Measurements from ENCODE around the gene ATP2B2.

Gene ATP2B2

GRCh38 chr3:10354361-10355015 lies 150.9 kb downstream of the ATP2B2 start:
- TF ChIP-seq CTCF (IDR thresholded peaks at IDR 0.05; ENCODE audit: low read depth, low read length): no peak
- no peak overlapping the region for H3K4me3 ChIP-seq (ENCODE audit: low read depth, low read length)

DNA sequence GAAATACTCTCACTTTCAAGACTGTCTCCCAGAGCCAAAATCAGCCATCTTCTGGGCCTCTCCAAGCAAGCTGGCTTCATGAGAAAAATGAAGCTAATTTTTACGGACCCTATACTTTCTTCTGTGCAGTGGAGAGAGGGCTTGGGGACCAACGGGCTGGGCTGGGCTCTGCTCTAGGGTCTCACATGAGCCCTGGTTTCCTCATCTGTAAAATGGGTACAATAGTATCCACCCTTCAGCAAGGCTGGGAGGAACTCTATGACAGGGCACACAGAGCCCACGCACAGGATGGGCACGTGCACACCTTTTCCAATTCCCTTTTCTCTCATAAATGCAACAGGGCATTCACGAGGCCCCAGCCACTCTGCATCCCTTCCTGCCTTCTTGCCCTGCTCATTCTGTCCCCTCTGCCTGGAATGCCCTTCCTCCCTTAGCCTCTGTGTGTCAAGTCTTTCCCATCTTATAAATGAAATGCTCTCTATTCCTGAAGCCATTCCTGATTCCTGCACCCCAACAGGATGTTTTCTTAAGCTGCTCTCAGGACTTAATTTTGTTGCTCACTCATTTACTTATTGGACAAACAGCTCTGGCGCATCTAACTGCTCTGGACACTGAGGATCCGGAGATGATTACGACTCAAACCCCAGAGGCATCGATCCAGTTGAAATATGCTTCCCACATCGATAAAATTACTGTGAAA lies 151.6 kb downstream of the ATP2B2 start:
- H3K4me3 ChIP-seq (ENCODE audit: low read depth, low read length): no peak overlapping the region
- no peak for TF ChIP-seq CTCF (IDR thresholded peaks at IDR 0.05; ENCODE audit: low read depth, low read length)

- TF ChIP-seq CTCF (IDR thresholded peaks at IDR 0.05; ENCODE audit: low read depth, low read length): no peak
Measured at GRCh38 chr3:10353160-10353559, 152.2 kb downstream of the ATP2B2 start.

DNA sequence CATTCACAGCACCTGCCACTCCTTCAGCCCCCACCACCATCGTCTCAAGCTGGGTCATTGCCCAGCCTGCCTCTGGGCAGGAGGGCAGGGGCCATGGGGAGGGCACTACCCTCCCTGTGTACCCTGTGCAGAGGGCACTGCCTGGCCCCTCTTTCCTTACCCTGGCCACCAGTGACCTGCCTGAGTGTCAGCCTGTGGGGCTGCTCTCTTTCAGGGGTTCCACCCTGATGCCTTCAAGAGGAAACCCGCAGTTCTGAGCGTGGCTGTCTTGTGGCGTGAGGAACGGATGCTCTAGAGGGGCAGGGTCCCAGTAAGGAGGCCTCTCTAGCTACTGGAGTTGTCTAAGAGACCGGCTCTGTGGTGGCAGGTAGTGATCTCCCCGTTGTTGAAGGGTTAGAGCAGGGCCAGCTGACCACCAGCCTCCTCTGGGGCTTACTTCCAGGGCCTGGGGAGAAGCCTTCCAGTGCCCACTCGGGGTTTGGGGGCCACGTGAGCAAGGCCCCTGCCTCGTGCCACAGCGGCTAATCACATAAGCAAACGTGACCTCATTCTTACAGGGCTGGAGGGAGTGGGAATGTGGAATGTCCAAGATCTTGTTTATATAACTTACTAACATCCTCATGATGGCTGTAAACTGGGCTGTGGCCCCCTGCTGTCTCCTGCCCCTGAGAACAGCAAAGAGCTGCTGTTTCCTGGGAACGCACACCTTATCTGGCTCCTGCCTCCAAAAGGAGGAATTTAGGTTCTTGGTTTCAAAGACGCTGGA lies 153.1 kb downstream of the ATP2B2 start:
- 0 out of 2 replicates have a peak, but pooled peaks have one; percentile 3 for TF ChIP-seq CTCF (IDR thresholded peaks at IDR 0.05; ENCODE audit: low read depth, low read length)
- no peak overlapping the region for H3K4me3 ChIP-seq (ENCODE audit: low read depth, low read length)

More at GRCh38 chr3:10353160-10353559, 152.2 kb downstream of the ATP2B2 start:
- H3K4me3 ChIP-seq (ENCODE audit: low read depth, low read length): no peak overlapping the region

GRCh38 chr3:10351013-10351735 lies 154.2 kb downstream of the ATP2B2 start:
- no peak for TF ChIP-seq CTCF (IDR thresholded peaks at IDR 0.05; ENCODE audit: low read depth, low read length)
- H3K4me3 ChIP-seq (ENCODE audit: low read depth, low read length): no peak overlapping the region

DNA sequence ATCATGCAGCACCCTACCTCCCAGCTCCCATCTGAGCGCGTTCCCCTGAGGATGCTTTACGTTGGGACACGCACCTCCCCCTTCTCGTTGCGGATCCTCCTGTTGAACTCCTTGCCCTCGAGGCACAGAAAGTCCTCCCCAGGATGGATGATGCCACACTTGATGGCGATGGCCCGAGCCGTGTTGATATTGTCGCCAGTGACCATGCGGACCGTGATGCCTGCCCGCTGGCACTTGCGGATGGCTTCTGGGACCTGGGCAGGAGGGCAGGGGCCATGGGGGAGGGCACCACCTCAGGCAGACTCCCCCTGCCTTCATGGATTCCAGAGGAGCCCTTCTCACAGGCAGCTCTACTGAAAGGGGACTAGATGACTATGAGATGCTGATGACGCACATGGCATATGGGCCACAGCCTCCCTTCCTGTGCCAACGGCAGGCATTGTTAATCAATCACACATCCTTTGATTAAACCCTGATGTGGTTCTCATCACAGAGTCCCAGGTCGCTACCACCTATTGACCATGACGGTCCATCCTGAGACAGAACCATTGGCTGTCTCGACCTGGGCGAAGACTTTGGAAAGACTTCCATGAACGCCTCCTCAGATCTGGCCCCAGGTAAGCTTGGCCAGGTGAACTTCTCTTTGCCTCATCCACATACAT lies 154.9 kb downstream of the ATP2B2 start:
- no peak for TF ChIP-seq CTCF (IDR thresholded peaks at IDR 0.05; ENCODE audit: low read depth, low read length)
- H3K4me3 ChIP-seq (ENCODE audit: low read depth, low read length): no peak overlapping the region
